GM21528 (cell line): Measurements from ENCODE around the gene NFRKB.
A peak's percentile ranks its signal among the peaks of the same experiment; 100 is the strongest.
"Not testable (repeated sequence)": the region's sequence is repeated elsewhere in the genome, so short reads cannot be mapped to it uniquely, and the experiment has no call there.

ENCODE experiments used
- ATAC-seq: cut with Tn5 transposase; IDR thresholded peaks from one replicate; pipeline ENCODE4 v1.9.1; 2021; ENCODE audit warnings: mild to moderate bottlenecking, moderate library complexity; ENCODE audit not compliant: unreplicated experiment, low FRiP score

Gene NFRKB

DNA sequence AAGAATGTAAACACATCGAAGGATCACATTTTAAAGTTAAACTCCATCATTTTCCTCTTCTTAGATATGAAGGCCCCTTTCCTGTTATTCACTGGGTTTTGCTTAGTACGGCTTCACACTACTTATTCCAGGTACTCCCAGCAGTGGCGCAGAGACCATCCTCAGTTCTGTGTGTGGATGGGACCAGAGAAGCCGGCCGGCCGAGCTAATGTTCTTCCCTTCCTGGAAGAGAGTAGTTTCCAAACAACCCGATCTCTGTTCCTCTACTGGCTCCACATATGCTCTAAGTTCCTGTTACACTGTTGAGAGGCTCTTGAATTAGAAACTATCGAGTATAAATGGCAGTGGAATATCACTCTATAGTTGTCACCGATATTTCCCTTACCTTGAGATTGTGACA, 684 bp upstream of the NFRKB start:
- ATAC-seq: no peak

DNA sequence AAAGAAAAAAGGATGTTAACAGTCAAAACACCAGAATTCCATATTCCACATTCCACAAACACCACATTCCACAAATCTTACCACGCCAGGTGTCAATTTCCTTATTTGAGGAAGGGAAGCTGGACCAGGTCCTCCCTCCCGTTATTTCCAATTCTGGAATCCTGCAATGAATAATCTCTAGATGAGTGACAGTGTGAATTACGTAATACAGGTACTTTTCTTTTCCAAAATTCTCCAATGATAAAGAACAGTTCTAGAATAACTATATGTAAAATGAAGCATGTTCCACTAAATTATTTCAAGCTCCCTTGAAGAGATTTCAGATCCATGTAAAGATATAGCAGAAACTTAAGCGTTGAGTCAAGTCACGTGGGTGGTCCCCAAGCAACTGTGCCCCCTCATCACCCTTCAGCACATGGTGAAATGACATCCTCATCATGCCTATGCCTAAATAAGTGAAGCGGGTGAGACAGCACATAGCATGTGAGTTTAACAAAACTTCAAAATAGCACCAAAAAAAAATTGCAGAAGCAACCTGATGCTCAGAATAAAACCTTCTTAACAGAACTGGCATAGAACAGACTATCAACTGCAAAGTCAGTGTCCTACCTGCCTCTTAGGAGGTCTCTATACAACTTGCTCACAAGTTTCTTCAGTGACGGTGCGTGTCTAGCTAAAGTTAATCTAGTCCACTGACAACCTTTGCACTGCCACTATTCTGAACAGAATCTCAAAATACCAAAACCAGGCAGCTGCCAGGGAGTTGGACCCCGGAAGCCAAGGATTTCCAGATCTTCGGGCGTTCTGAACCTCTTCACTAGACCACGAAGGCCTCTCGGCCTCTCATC, 876 bp downstream of the NFRKB start:
- ATAC-seq: peak; percentile 6

DNA sequence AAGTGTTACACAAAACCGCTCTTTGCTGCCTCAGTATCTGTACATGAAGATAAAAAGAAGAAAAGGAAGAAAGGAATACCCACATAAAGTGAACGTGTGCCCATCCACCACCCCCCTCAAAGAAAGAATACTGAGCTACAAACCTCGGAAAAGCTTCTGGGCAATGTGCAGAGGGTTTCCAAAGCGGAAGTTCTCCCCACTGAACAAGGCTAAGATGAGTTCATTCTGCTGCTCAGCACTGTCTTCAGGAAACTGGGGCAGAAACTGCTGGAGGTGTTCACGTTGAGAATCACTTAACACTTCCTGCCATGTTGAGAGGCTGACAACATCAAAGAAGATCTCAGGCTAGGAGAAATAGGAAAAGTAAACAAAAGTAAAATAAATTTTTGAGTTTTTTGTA, 6.9 kb downstream of the NFRKB start:
- no peak for ATAC-seq

DNA sequence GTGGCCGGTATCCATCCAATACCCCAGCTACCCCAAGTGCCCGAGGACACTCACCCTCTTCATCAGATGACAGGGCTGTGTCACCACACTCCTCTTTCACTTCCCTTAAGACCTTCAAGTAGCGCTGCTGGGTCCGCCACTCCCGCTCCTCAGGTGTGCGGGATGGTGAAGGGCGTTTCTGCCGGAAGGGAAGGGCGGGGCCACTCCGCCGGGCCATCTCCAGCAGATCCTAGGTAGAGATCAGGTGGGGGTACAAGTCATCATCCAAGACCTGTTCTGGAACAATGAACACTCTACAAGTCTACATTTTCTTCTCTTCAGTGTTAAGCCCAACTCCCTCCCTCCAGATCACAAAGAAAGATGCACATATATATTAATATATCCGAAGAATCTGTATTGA, 10.0 kb downstream of the NFRKB start:
- no peak for ATAC-seq

DNA sequence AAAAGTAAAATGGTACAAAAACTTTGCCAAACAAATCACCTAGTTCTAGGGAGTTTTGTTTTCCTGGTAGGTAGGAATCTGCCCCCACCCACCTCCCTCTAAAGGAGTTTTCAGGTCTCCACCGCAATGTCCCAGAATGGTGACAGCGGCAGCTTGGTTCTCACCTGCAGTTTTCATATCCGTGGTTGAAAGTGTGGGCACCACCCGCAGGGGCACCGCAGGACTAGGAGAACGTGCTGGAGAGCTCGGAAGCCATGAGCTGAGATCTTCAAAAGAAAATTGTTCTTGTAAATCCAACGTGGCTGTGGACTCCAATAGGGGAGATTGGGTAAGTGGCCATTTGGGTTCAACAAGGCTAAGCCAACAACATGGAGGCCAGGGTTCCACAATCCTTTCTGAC, 10.8 kb downstream of the NFRKB start:
- no peak for ATAC-seq

DNA sequence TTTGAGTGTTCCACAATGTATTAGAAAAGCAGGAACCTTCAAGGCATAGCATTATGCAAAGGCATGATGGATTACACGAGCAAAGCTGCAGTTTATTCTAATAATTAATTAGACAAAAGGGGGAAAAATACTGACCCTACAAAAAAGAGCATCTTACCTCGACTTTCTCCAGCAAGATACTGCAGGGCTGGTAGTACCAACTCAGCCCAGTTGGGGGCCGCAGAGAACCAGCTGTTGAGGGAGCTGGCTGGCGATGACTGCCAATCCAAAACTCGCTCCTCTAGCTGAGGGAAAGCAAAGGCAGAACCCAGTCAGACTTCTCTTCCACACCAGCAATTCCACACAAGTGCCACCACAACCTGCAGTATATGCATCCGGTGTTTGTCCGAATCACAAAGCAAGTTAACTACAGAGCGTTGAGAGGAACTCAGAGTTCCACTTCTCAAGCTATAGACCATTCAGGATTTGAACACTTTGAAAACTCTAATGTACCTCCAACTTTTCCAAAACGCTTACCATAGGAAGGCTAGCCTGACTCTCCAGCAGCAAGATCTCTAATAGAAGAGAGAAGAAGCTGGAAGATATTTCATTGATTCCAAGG, 13.7 kb downstream of the NFRKB start:
- no peak for ATAC-seq

DNA sequence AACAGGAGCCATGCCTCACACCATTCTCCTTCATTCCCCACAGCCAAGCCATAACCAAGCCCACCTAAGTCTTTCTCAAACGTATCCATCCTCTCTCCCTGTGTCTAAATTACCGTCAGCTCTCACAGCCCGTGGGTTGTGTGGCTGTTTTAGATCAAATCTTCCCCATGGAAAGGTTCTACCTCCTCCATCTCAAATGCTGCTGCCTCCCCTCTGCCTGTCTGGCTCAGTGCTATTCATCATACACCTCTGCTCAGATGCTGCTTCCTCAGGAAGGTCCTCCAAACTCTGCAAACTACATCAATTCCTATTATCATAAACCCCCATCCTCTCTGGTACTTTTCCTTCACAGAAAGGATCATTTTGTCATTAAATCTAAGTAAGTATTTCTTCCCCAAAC, 15.1 kb downstream of the NFRKB start:
- ATAC-seq: no peak

DNA sequence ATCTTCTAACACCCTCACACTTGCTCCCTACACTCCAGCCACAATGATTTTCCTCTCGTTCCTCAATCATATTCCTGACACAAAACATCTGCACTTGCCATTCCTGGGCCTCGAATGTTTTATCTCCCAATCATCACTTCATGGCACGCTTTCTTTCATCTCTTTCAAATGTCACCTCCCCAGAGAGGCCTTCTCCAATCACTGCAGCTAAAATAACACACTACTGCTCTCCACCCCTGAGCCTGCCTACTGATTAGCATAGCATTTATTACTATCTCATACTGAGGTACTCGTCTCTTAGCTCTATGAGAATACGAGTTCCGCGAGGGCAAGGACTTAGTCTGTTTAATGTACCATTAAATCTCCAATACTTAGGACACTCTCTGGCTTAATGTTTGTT, 23.5 kb downstream of the NFRKB start:
- ATAC-seq: no peak

DNA sequence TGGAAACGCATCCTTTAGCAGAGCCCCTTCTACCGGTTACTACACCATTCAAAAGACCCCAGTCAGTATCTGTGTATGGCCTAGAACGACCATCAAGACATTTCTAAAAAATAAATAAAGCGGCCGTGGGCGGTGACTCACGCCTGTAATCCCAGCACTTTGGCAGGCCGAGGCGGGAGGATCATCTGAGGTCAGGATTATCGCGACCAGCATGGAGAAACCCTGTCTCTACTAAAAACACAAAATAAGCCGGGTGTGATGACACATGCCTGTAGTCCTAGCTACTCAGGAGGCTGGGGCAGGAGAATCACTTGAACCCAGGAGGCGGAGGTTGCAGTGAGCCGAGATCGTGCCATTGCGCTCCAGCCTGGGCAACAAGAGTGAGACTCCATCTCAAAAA, 26.8 kb downstream of the NFRKB start:
- not testable (repeated sequence) for ATAC-seq

DNA sequence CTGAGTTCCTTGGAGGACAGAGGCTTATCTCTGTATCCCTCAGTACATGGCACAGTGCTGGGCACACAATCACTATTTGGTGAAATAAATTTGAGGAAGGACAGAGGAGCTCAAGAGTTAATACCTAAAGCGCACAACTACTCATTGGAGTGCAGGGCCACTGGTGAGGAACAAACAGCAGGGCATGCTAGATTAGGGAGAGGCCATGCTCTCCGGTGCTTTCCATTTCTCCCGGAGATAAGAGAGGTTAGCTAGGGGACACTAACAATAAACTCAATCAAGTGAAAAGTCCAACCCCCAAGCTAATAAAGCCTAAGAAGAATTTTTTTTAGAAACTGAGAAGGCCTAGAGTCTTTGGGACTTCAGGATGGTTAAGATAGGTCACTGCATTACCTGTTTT, 29.1 kb downstream of the NFRKB start:
- no peak for ATAC-seq

DNA sequence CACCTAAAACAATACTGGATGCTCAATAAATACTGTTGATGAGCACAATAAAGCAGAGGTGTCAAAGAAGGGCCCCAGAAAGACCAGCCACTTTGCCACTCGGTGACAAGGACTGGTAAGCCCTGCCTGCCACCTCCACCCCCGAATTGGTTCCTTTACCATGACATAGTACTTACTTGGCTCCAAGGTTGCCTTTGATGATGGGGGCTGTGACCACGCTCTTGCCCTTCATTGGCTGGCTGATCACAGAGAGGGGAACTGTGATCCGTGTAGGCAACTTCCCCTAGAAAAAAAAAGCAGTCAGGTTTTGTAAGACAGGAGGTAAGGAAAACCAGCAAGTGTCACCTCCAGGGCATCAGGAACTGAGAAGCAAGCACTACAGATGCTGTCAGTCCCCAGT, 29.7 kb downstream of the NFRKB start:
- ATAC-seq: no peak

DNA sequence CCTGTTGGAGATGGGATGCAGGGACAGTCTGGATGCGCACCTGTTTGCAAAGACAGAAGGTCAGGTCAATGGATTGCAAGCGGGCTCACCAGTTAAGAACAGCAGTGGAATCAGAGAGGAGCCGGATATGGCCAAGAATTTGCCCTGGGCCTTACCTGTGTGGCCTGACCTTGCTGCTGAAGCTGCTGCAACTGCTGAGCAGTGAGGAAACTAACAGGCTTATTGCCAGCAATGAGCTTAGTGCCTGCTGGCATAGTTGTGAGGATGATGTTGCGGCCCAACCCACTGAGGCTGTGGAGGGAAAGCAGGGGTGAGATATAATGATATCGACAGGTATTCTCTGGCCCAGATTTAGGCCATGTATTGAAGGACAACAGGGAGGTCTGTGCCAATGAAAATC, 30.6 kb downstream of the NFRKB start:
- no peak for ATAC-seq

DNA sequence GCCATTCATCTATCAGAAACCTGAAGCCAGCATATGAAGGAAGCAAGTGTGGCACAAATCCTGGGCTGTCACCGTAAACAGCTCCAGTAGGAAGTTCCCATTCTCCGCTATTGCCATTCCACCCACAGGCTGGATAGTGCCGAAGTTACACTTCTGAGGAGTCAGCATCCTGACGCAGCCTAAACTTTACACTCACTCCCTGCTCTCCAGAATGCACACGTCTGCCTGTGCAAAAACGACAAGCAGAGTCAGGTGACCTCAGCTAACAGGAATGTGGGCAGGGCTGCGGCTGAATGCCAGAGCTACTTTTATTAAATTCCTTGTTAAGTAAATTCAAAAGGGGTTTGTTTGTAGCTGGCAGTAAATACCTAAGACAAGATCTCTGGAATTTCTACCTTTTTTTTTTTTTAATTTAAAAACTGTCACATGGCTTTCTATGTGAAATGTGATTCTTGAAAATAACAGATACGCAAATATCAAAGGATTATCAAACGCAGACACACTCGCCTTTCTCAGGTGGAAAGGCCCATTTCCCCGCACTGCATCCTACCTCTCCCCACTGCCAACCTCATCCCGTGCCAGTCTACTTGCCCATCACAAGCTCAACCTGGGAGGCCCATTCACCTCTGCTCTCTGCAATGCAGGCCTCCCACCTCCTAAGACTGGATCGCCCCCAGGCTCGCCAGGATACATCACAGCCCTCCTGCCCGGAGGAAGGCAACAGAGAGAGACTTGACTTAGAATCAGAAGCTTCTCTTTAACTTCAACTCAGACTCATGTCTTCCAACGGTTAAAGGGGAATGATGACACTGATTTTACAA, 33.5 kb downstream of the NFRKB start:
- ATAC-seq: no peak

DNA sequence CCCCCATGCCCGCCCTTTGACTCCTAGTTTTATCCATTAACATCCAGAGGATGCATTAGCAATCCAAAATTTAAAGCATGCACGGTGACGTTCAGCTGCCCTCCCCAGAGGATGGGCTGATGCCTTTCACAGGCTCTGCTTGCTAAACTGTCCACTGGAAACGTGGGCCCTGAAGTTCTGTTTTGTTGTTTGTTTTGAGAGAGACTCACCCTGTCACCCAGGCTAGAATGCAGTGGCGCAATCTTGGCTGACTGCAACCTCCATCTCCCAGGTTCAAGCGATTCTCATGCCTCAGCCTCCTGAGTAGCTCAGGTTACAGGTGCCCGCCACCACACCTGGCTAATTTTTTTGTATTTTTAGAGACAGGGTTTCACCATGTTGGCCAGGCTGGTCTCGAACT, 39.3 kb downstream of the NFRKB start:
- no peak for ATAC-seq

DNA sequence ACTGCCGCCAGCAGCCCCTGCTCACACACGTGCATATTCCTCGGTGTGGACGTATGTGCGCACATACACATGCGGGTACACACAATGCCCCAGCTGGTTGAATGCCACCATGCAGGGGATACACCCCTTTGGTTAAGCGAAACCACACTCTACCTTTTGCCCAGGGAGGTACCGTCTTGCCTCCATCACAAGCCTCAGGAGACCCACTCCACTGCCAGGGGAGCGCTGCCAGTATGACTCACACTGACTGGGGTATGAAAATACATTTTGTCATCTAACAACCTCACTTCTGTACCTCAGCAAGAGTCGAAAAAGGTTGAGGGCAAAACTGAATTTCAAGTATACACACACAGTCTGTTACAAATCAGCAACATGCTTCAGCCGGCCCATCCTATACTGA, 40.3 kb downstream of the NFRKB start:
- no peak for ATAC-seq

DNA sequence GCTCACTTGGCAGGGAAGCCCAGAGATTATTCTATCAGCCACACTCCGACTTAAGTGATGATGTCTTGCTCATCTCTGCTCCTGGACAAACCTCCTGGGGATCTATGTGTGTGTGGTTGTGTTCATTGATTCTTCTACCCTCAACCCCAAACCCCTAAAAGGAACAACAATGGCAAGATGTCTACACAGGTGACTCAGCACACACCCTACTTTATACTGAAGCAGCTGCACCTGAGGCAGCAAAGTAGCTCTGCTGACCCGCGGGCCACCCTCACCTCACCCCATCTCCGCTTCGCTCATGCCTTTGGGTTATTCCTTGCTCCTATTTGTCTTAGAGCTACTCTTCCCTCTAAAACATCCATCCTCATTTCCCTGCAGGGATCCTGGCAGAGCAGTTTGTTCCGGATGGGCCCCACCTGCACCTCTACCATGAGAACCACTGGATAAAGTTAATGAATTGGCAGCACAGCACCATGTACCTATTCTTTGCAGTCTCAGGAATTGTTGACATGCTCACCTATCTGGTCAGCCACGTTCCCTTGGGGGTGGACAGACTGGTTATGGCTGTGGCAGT, 41.1 kb downstream of the NFRKB start:
- no peak for ATAC-seq

DNA sequence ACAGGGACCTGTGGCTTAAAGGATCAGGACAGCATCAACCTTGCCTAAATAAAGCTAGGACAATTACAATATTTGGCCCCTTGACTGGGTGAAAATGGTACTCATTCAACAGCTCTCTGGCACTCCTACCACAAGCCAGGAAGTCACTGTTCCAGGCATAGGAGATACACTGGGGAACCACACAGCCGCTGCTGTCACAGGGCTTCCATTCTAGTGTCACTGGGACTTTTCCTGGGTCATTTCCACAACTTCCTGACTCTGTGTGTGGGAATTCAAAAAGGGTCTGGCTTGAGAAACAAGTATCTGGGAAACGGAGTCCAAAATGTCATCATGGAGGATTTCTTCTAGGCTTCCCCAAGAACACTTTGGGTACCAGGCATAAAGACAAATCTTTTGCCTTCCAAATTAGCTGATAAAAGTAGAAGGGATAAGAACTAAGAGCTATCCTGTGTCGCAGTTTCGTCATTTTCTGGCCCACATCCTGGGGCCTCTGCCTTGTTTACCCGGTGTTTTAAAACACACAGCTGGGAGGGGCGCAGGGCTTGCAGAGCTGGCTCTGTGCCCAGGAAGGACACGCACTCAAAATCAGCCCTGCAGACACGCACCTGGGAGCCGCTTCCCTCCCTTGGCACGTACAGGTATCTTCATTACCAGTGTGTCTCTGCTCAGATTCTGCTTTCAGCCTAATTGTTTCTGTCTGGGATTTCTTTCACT, 41.7 kb downstream of the NFRKB start:
- no peak for ATAC-seq

DNA sequence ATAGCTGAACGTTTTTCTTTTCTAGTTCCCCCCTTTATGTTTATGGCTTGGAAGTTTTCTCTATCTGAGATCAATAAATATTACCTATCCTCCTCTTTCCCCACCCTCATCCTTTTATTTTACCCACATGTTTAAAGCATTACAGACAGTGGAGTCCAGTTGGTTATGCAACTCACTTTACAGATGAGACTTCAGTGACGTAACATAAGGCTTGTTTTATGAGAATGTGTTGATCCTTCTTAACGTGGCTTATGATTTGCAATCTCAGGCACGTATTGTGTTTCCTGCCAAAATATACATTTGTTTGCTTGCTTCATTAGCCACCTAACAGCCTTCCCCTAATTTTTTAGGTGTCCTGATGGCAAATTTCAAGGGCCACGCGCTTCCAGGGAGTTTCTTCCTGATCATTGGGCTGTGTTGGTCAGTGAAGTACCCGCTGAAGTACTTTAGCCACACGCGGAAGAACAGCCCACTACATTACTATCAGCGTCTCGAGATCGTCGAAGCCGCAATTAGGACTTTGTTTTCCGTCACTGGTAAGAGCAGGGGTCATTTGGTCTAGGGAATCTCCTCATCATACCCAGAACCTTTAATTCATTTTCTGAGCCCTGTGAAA, 43.1 kb downstream of the NFRKB start:
- no peak for ATAC-seq

DNA sequence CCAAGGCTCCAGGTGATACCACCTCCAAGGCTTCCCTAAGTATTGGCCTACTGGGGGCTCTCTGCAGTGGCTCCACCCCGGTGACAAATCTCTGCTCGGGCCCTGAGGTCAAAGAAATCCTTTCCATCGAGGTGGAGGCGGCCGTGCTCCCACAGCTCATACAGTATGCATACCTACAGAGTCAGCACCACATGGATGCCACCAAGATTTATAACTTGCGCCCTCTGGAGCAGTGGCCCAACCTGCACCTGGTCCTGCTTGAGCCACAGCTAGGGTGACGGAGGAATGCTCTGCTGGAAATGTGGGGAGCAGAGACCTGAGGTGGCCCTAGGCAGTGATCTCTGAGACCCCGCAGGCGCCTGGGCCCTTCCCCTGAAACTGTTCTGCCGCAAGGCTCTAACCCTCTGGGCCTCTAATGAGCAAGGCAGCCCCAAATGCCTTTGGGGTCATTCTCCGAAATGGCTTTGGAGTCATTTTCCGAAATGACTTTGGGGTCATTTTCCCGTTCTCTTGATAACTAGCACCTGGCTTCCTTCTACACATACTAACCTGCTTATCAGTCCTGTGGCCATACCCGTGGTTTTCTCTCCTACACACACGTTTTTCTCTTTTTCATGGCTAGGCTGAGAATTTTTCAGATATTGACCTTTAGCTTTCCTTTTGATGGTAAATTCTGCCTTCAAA, 45.8 kb downstream of the NFRKB start:
- ATAC-seq: no peak

DNA sequence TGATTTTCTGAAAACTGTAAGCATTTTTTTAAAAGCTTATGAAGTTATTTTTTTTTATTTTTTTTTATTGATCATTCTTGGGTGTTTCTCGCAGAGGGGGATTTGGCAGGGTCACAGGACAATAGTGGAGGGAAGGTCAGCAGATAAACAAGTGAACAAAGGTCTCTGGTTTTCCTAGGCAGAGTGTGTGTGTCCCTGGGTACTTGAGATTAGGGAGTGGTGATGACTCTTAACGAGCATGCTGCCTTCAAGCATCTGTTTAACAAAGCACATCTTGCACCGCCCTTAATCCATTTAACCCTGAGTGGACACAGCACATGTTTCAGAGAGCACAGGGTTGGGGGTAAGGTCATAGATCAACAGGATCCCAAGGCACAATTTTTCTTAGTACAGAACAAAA, 48.0 kb downstream of the NFRKB start:
- not testable (repeated sequence) for ATAC-seq
